ENCODE measurements around the gene PIGK.

Gene PIGK

GRCh38 chr1:77156214-77156613 lies 63.0 kb downstream of the PIGK start:
- H3K27ac ChIP-seq (ENCODE audit: low read depth, low read length): no peak overlapping the region
- H3K4me1 ChIP-seq (ENCODE audit: insufficient read depth, low read length): no peaks in the 10 kb centered on the region
- H3K9me3 ChIP-seq (ENCODE audit: insufficient read depth, low read depth, low read length): peaks cover 18% of the 10 kb centered on the region
- H3K9ac ChIP-seq (ENCODE audit: low read depth, low read length): no peak overlapping the region
- H3K36me3 ChIP-seq (ENCODE audit: insufficient read depth, low read length): peaks cover 23% of the 10 kb centered on the region; the same call in 1 of the 2 replicates
- no peaks in the 10 kb centered on the region for H3K27me3 ChIP-seq (ENCODE audit: insufficient read depth, low read length)
- H3K4me3 ChIP-seq (ENCODE audit: low read length): no peak overlapping the region

GRCh38 chr1:77146270-77146669 lies 73.0 kb downstream of the PIGK start:
- no peak overlapping the region for H3K9ac ChIP-seq (ENCODE audit: low read depth, low read length)
- no peaks in the 10 kb centered on the region for H3K9me3 ChIP-seq (ENCODE audit: insufficient read depth, low read depth, low read length)
- WGBS: 93% methylated on average over 5 of the region's 5 CpGs
- H3K27me3 ChIP-seq (ENCODE audit: insufficient read depth, low read length): no peaks in the 10 kb centered on the region
- H3K27ac ChIP-seq (ENCODE audit: low read depth, low read length): no peak overlapping the region
- no peak overlapping the region for H3K4me3 ChIP-seq (ENCODE audit: low read length)
- no peaks in the 10 kb centered on the region for H3K4me1 ChIP-seq (ENCODE audit: insufficient read depth, low read length)
- H3K36me3 ChIP-seq (ENCODE audit: insufficient read depth, low read length): no peaks in the 10 kb centered on the region

GRCh38 chr1:77143529-77144121 lies 75.6 kb downstream of the PIGK start:
- Histone ChIP-seq H3K27ac (ENCODE audit: low read depth, low read length) (no peak overlapping the region), H3K36me3 (ENCODE audit: insufficient read depth, low read length) (no peaks in the 10 kb centered on the region), H3K4me3 (ENCODE audit: low read length) (no peak overlapping the region), H3K9me3 (ENCODE audit: insufficient read depth, low read depth, low read length) (no peaks in the 10 kb centered on the region), H3K27me3 (ENCODE audit: insufficient read depth, low read length) (no peaks in the 10 kb centered on the region), H3K4me1 (ENCODE audit: insufficient read depth, low read length) (no peaks in the 10 kb centered on the region), H3K9ac (ENCODE audit: low read depth, low read length) (no peak overlapping the region)
- 92% methylated on average over 1 of the region's 2 CpGs for WGBS

DNA sequence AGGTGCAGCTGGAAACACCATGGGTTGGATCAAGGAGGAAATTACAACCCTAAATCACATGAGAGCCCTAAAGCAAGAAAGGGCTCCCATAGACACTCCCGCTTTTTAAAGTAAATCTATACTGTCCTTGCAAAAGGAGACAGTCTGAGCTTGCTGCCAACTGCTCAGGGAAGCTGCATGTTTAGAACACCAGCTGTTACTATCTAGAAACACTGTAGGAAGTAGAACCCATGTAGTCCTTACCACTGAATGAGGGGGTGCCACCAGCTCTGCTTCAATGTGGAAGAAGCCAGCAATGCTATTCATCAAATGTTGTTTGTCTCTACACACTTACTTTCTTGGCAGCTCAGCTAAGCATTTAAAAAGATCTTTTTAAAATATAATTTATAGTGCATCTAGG lies 79.8 kb downstream of the PIGK start:
- Histone ChIP-seq H3K4me1 (ENCODE audit: insufficient read depth, low read length) (no peaks in the 10 kb centered on the region), H3K27me3 (ENCODE audit: insufficient read depth, low read length) (no peaks in the 10 kb centered on the region), H3K36me3 (ENCODE audit: insufficient read depth, low read length) (no peaks in the 10 kb centered on the region), H3K4me3 (ENCODE audit: low read length) (no peak overlapping the region), H3K27ac (ENCODE audit: low read depth, low read length) (no peak overlapping the region), H3K9me3 (ENCODE audit: insufficient read depth, low read depth, low read length) (no peaks in the 10 kb centered on the region), H3K9ac (ENCODE audit: low read depth, low read length) (no peak overlapping the region)
- WGBS: 97% methylated on average over 1 of the region's 1 CpG

GRCh38 chr1:77134359-77134758 lies 84.9 kb downstream of the PIGK start:
- WGBS: 95% methylated on average over 2 of the region's 2 CpGs
- Histone ChIP-seq H3K27ac (ENCODE audit: low read depth, low read length) (no peak overlapping the region), H3K9ac (ENCODE audit: low read depth, low read length) (no peak overlapping the region), H3K27me3 (ENCODE audit: insufficient read depth, low read length) (no peaks in the 10 kb centered on the region), H3K4me3 (ENCODE audit: low read length) (no peak overlapping the region), H3K4me1 (ENCODE audit: insufficient read depth, low read length) (no peaks in the 10 kb centered on the region), H3K36me3 (ENCODE audit: insufficient read depth, low read length) (no peaks in the 10 kb centered on the region), H3K9me3 (ENCODE audit: insufficient read depth, low read depth, low read length) (no peaks in the 10 kb centered on the region)

DNA sequence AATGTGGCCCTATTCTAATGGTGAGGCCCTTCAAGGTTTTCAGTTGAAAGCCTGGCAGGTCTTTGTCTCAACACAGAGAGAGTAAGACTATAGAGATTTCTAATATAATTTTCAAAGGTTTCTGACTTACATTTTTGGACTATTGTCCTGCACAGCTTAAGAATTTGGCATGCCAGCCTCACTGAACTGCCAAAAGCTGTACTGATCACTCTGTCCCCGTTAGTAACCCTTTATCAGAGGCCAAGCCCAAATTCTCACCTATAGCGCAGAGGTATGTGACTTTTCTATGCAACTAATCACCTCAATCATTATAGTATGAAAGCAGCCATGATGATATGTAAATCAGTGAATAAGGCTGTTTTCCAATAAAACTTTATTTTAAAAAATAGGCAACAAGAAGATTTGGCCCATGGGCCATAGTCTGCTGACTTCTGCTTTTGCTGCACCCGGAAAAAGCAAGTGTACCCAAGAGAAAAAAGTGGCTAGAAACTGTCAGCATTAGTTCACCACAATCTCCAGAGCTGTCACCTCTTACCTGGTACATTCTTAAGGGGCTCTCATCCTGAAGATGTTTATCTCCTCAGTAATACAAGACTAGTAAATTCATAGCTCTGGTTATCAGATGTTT lies 85.4 kb downstream of the PIGK start:
- H3K4me1 ChIP-seq (ENCODE audit: insufficient read depth, low read length): no peaks in the 10 kb centered on the region
- no peak overlapping the region for H3K9ac ChIP-seq (ENCODE audit: low read depth, low read length)
- H3K36me3 ChIP-seq (ENCODE audit: insufficient read depth, low read length): no peaks in the 10 kb centered on the region
- H3K4me3 ChIP-seq (ENCODE audit: low read length): no peak overlapping the region
- WGBS: 95% methylated on average over 3 of the region's 3 CpGs
- no peaks in the 10 kb centered on the region for H3K9me3 ChIP-seq (ENCODE audit: insufficient read depth, low read depth, low read length)
- no peaks in the 10 kb centered on the region for H3K27me3 ChIP-seq (ENCODE audit: insufficient read depth, low read length)
- no peak overlapping the region for H3K27ac ChIP-seq (ENCODE audit: low read depth, low read length)

DNA sequence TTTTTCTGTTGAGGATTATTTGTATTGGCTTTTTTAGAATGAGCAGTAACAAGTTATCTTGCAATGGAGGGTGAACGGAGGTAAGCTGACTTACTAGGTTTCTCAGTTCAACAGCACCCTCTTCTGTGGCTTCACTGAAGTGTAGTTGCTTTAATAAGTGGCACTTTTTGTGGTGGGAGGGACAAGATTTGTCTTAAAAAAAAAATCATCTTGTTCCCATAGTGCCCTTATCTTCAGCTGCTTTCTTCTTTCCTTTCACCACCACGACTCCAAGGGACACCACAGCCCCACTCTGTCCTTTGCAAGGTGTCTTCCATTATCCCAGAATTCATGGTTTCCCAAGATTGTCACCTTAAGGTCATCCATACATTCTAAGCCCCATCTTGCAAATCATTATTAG lies 92.9 kb downstream of the PIGK start:
- Histone ChIP-seq H3K36me3 (ENCODE audit: insufficient read depth, low read length) (no peaks in the 10 kb centered on the region), H3K27ac (ENCODE audit: low read depth, low read length) (no peak overlapping the region), H3K9ac (ENCODE audit: low read depth, low read length) (no peak overlapping the region), H3K9me3 (ENCODE audit: insufficient read depth, low read depth, low read length) (no peaks in the 10 kb centered on the region), H3K4me3 (ENCODE audit: low read length) (no peak overlapping the region), H3K4me1 (ENCODE audit: insufficient read depth, low read length) (no peaks in the 10 kb centered on the region), H3K27me3 (ENCODE audit: insufficient read depth, low read length) (no peaks in the 10 kb centered on the region)
- 25% methylated on average over 2 of the region's 2 CpGs for WGBS

DNA sequence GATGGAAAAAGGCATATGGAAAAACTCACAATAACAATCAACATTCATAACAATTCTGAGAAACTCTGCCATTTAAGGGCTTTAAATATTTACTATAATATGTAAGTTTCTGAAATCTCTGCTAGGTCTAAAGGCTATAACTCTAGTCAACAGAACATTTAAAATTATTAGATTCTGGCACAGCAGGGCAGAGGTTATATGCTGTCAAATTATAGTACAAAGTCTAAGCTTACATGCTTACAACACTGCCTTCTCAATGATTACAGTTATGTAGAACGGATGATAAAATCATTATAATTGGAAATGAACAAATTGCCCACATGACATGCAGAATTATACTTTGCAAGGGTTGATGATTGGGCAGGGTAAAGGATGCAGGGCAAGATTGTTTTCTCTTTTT lies 97.7 kb downstream of the PIGK start:
- Histone ChIP-seq H3K9ac (ENCODE audit: low read depth, low read length) (no peak overlapping the region), H3K27ac (ENCODE audit: low read depth, low read length) (no peak overlapping the region), H3K9me3 (ENCODE audit: insufficient read depth, low read depth, low read length) (no peaks in the 10 kb centered on the region), H3K36me3 (ENCODE audit: insufficient read depth, low read length) (no peaks in the 10 kb centered on the region), H3K4me3 (ENCODE audit: low read length) (no peak overlapping the region), H3K27me3 (ENCODE audit: insufficient read depth, low read length) (no peaks in the 10 kb centered on the region), H3K4me1 (ENCODE audit: insufficient read depth, low read length) (no peaks in the 10 kb centered on the region)
- WGBS: 100% methylated on average over 1 of the region's 1 CpG

GRCh38 chr1:77120950-77121349 lies 98.3 kb downstream of the PIGK start:
- H3K36me3 ChIP-seq (ENCODE audit: insufficient read depth, low read length): no peaks in the 10 kb centered on the region
- no peaks in the 10 kb centered on the region for H3K9me3 ChIP-seq (ENCODE audit: insufficient read depth, low read depth, low read length)
- no peaks in the 10 kb centered on the region for H3K27me3 ChIP-seq (ENCODE audit: insufficient read depth, low read length)
- H3K27ac ChIP-seq (ENCODE audit: low read depth, low read length): no peak overlapping the region
- H3K9ac ChIP-seq (ENCODE audit: low read depth, low read length): no peak overlapping the region
- no peak overlapping the region for H3K4me3 ChIP-seq (ENCODE audit: low read length)
- H3K4me1 ChIP-seq (ENCODE audit: insufficient read depth, low read length): no peaks in the 10 kb centered on the region
- WGBS: 88% methylated on average over 3 of the region's 3 CpGs

- 100% methylated on average over 3 of the region's 4 CpGs for WGBS
- H3K27me3 ChIP-seq (ENCODE audit: insufficient read depth, low read length): no peaks in the 10 kb centered on the region
These were observed 100.5 kb downstream of the PIGK start for GRCh38 chr1:77118712-77119111.

GRCh38 chr1:77104672-77105071 lies 114.6 kb downstream of the PIGK start:
- no peaks in the 10 kb centered on the region for H3K9me3 ChIP-seq (ENCODE audit: insufficient read depth, low read depth, low read length)
- no peak overlapping the region for H3K27ac ChIP-seq (ENCODE audit: low read depth, low read length)
- no peak overlapping the region for H3K9ac ChIP-seq (ENCODE audit: low read depth, low read length)
- H3K36me3 ChIP-seq (ENCODE audit: insufficient read depth, low read length): no peaks in the 10 kb centered on the region
- H3K4me3 ChIP-seq (ENCODE audit: low read length): no peak overlapping the region
- 96% methylated on average over 10 of the region's 10 CpGs for WGBS
- H3K4me1 ChIP-seq (ENCODE audit: insufficient read depth, low read length): no peaks in the 10 kb centered on the region
- H3K27me3 ChIP-seq (ENCODE audit: insufficient read depth, low read length): no peaks in the 10 kb centered on the region

More at GRCh38 chr1:77118712-77119111, 100.5 kb downstream of the PIGK start:
- H3K4me3 ChIP-seq (ENCODE audit: low read length): no peak overlapping the region
- H3K9me3 ChIP-seq (ENCODE audit: insufficient read depth, low read depth, low read length): no peaks in the 10 kb centered on the region
- no peak overlapping the region for H3K27ac ChIP-seq (ENCODE audit: low read depth, low read length)
- no peaks in the 10 kb centered on the region for H3K4me1 ChIP-seq (ENCODE audit: insufficient read depth, low read length)
- H3K36me3 ChIP-seq (ENCODE audit: insufficient read depth, low read length): no peaks in the 10 kb centered on the region
- no peak overlapping the region for H3K9ac ChIP-seq (ENCODE audit: low read depth, low read length)

DNA sequence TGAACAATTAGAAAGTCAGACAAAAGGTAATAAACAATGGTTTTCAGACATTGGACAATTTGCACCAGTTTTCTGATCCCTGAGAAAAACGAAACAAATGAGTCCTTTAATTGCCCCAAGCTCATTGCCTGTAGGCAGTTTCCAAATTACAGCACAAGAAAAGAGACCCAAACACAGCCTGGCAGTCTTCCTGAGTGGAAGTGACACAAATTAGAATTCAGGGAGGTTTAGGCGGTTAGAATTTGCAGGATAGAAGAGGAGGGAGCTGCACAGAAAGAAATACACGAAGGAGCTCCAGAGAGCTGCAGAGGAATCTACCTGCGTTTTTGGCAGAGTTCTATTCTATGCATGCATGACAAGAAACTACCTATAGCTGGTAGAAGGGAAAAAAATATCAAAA lies 115.7 kb downstream of the PIGK start:
- no peaks in the 10 kb centered on the region for H3K9me3 ChIP-seq (ENCODE audit: insufficient read depth, low read depth, low read length)
- no peak overlapping the region for H3K9ac ChIP-seq (ENCODE audit: low read depth, low read length)
- H3K27me3 ChIP-seq (ENCODE audit: insufficient read depth, low read length): no peaks in the 10 kb centered on the region
- no peaks in the 10 kb centered on the region for H3K36me3 ChIP-seq (ENCODE audit: insufficient read depth, low read length)
- H3K4me3 ChIP-seq (ENCODE audit: low read length): no peak overlapping the region
- H3K27ac ChIP-seq (ENCODE audit: low read depth, low read length): no peak overlapping the region
- 96% methylated on average over 4 of the region's 4 CpGs for WGBS
- no peaks in the 10 kb centered on the region for H3K4me1 ChIP-seq (ENCODE audit: insufficient read depth, low read length)
